Gastroesophageal sphincter (tissue), 3 donors: ENCODE measurements around the gene MORC4.

Experiments
- CTCF ChIP-seq, 4 experiments: fragments of 200-600 bp in 2 of 4; fragments of 450-650 bp in 2 of 4; sonication (generic) in 1 of 4; IDR thresholded peaks; one replicate each; pipeline ENCODE4 v1.5.1; 2017 to 2019; ENCODE audit warnings: antibody characterized with exemption in 4 of 4, mild to moderate bottlenecking in 2 of 4, moderate library complexity in 2 of 4
- POLR2A ChIP-seq, 2 donors: fragments of 450-650 bp; IDR thresholded peaks; one replicate each; pipeline ENCODE4 v1.6.1; 2017; ENCODE audit warnings: antibody characterized with exemption in 2 of 2, mild to moderate bottlenecking in 2 of 2, moderate library complexity in 1 of 2
- POLR2AphosphoS5 ChIP-seq: sonication (generic); formaldehyde crosslinking; IDR thresholded peaks from one replicate; pipeline ENCODE4 v1.6.1; 2017; ENCODE audit warnings: antibody characterized with exemption

GRCh38 chrX:106898462-106898861 is 101.5 kb downstream of the MORC4 start:
- TF ChIP-seq CTCF (IDR thresholded peaks at IDR 0.05) (peak in 2 of 4 experiments; percentile 5 to 38), POLR2A (IDR thresholded peaks at IDR 0.05) (no peak), POLR2AphosphoS5 (no peak)
